Peyer's patch (tissue), 4 donors: ENCODE results near the gene KCNQ1.

Experiments
- POLR2A ChIP-seq, 2 donors: fragments of 450-650 bp; IDR thresholded peaks; one replicate each; pipeline ENCODE4 v1.5.1; 2017; ENCODE audit warnings: antibody characterized with exemption in 2 of 2, mild to moderate bottlenecking in 2 of 2, moderate library complexity in 2 of 2
- TF ChIP-seq, protein P1 (sequence below), 6 experiments: fragments of 450-650 bp in 4 of 6; fragments of 200-600 bp in 2 of 6; sonication (generic) in 1 of 6; IDR thresholded peaks; one replicate each; pipeline ENCODE4 v1.5.1; 2017 to 2019; ENCODE audit warnings: antibody characterized with exemption in 6 of 6, mild to moderate bottlenecking in 3 of 6, moderate library complexity in 1 of 6

GRCh38 chr11:2789791-2790567 is 345.2 kb downstream of the KCNQ1 start:
- TF ChIP-seq, protein P1, sequence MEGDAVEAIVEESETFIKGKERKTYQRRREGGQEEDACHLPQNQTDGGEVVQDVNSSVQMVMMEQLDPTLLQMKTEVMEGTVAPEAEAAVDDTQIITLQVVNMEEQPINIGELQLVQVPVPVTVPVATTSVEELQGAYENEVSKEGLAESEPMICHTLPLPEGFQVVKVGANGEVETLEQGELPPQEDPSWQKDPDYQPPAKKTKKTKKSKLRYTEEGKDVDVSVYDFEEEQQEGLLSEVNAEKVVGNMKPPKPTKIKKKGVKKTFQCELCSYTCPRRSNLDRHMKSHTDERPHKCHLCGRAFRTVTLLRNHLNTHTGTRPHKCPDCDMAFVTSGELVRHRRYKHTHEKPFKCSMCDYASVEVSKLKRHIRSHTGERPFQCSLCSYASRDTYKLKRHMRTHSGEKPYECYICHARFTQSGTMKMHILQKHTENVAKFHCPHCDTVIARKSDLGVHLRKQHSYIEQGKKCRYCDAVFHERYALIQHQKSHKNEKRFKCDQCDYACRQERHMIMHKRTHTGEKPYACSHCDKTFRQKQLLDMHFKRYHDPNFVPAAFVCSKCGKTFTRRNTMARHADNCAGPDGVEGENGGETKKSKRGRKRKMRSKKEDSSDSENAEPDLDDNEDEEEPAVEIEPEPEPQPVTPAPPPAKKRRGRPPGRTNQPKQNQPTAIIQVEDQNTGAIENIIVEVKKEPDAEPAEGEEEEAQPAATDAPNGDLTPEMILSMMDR (IDR thresholded peaks at IDR 0.05), result no peak
- TF ChIP-seq POLR2A (IDR thresholded peaks at IDR 0.05), result no peak
